WTC11 (cell line): Measurements from ENCODE around the gene IFRD1. TPM values are rescaled to one million over a fixed set of nuclear protein-coding genes. Genes with fewer than 3 reads are reported as not detected.

ENCODE experiments used
- ATAC-seq: fragments of 200-7000 bp; cut with Tn5 transposase; 2 replicates; pipeline ENCODE4 v1.10.0; 2021; ENCODE audit warnings: mild to moderate bottlenecking, moderate library complexity
- CTCF ChIA-PET: fragments of 300-600 bp; sonication (Branson Sonifier 250); formaldehyde crosslinking; loops from one replicate; lab custom pipeline; 2021; ENCODE audit warnings: antibody characterized with exemption; lab: Charles Lee
- POLR2A ChIA-PET: fragments of 350-600 bp; sonication (Branson Sonifier 250); formaldehyde crosslinking; loops from one replicate; lab custom pipeline; 2021; ENCODE audit warnings: antibody characterized with exemption; lab: Charles Lee
- DNase-seq: peaks from one replicate; pipeline ENCODE4 v3.0.0; 2021; ENCODE audit warnings: low spot score
- H3K27ac Mint-ChIP-seq: 2 replicates; pipeline ENCODE4 v1.8.0; 2021; ENCODE audit warnings: mixed read lengths
- H3K27me3 Mint-ChIP-seq: 2 replicates; pipeline ENCODE4 v1.8.0; 2021; ENCODE audit warnings: low read depth, mild to moderate bottlenecking, moderate library complexity, mixed read lengths
- H3K36me3 Mint-ChIP-seq: 2 replicates; pipeline ENCODE4 v1.8.0; 2021; ENCODE audit warnings: mixed read lengths
- H3K4me1 Mint-ChIP-seq: 2 replicates; pipeline ENCODE4 v1.8.0; 2022; ENCODE audit warnings: mixed read lengths
- H3K4me3 Mint-ChIP-seq: 2 replicates; pipeline ENCODE4 v1.8.0; 2021; ENCODE audit warnings: mild to moderate bottlenecking, moderate library complexity, mixed read lengths
- H3K9me3 Mint-ChIP-seq: 2 replicates; pipeline ENCODE4 v1.8.0; 2021; ENCODE audit warnings: mixed read lengths
- EMX1 ChIP-seq: fragments of 250-450 bp; sonication (Bioruptor Pico); IDR thresholded peaks from 2 replicates; pipeline ENCODE4 v1.8.0; 2021; ENCODE audit warnings: mild to moderate bottlenecking
- ESRRA ChIP-seq: sonication (generic); formaldehyde crosslinking; IDR thresholded peaks from 2 replicates; pipeline ENCODE4 v1.8.1; 2022; ENCODE audit warnings: mild to moderate bottlenecking, missing genetic modification reagents, borderline replicate concordance
- FOXK1 ChIP-seq: sonication (generic); formaldehyde crosslinking; IDR thresholded peaks from 2 replicates; pipeline ENCODE4 v1.8.0; 2022; ENCODE audit warnings: mild to moderate bottlenecking, moderate library complexity, missing genetic modification reagents
- NR3C1 ChIP-seq: sonication (generic); formaldehyde crosslinking; conservative IDR thresholded peaks from 2 replicates; pipeline ENCODE4 v1.8.1; 2023; ENCODE audit warnings: low read depth, mild to moderate bottlenecking, missing genetic modification reagents
- SOX15 ChIP-seq: fragments of 250-450 bp; sonication (Bioruptor Pico); IDR thresholded peaks from 2 replicates; pipeline ENCODE4 v1.9.0; 2021; ENCODE audit warnings: mild to moderate bottlenecking
- SP1 ChIP-seq: sonication (generic); formaldehyde crosslinking; conservative IDR thresholded peaks from 2 replicates; pipeline ENCODE4 v1.8.1; 2022; ENCODE audit warnings: missing genetic modification reagents
- TEAD1 ChIP-seq: sonication (generic); formaldehyde crosslinking; IDR thresholded peaks from 2 replicates; pipeline ENCODE4 v1.8.0; 2022; ENCODE audit warnings: mild to moderate bottlenecking, missing genetic modification reagents
- total RNA-seq: library from RNA; stranded (reverse); gene quantifications from 3 replicates; pipeline ENCODE4 v1.2.3, GENCODE V29; 2021
- TF ChIP-seq, protein P1 (sequence below): fragments of 250-450 bp; sonication (Bioruptor Pico); IDR thresholded peaks from 2 replicates; pipeline ENCODE4 v1.8.0; 2021; ENCODE audit warnings: mild to moderate bottlenecking
- TF ChIP-seq, protein P2 (sequence below): sonication (generic); formaldehyde crosslinking; IDR thresholded peaks from 2 replicates; pipeline ENCODE4 v1.8.1; 2023; ENCODE audit warnings: mild to moderate bottlenecking, moderate library complexity, missing genetic modification reagents
- TF ChIP-seq, protein P3 (sequence below): sonication (generic); formaldehyde crosslinking; IDR thresholded peaks from 2 replicates; pipeline ENCODE4 v1.8.1; 2023; ENCODE audit warnings: mild to moderate bottlenecking, missing genetic modification reagents, moderate library complexity
- TF ChIP-seq, protein P4 (sequence below): sonication (generic); formaldehyde crosslinking; IDR thresholded peaks from 2 replicates; pipeline ENCODE4 v1.8.0; 2022; ENCODE audit warnings: missing genetic modification reagents
- TF ChIP-seq, protein P5 (sequence below): sonication (generic); formaldehyde crosslinking; IDR thresholded peaks from 2 replicates; pipeline ENCODE4 v1.8.1; 2022; ENCODE audit warnings: missing genetic modification reagents, borderline replicate concordance

The IFRD1 gene
- total RNA-seq, 1 experiment from 2014 or later = 31.2 TPM

DNA sequence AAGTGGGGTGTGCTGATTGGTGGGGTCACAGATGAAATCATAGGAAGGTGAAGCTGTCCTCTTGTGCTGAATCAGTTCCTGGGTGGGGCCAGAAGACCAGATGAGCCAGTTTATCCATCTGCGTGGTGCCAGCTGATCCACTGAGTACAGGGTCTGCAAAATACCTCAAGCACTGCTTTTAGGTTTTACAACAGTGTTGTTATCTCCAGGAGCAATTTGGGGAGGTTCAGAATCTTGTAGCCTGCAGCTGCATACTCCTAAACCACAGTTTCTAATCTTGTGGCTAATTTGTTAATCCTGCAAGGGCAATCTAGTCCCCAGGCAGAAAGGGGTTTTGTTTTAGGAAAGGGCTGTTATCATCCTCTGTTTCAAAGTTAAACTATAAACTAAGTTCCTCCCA lies 17.0 kb upstream of the IFRD1 start (continued):
- TF ChIP-seq, protein P1, sequence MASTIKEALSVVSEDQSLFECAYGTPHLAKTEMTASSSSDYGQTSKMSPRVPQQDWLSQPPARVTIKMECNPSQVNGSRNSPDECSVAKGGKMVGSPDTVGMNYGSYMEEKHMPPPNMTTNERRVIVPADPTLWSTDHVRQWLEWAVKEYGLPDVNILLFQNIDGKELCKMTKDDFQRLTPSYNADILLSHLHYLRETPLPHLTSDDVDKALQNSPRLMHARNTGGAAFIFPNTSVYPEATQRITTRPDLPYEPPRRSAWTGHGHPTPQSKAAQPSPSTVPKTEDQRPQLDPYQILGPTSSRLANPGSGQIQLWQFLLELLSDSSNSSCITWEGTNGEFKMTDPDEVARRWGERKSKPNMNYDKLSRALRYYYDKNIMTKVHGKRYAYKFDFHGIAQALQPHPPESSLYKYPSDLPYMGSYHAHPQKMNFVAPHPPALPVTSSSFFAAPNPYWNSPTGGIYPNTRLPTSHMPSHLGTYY (CRISPR knock-in tag) = no peak
- TF ChIP-seq SP1 (no peak), SOX15 (CRISPR knock-in tag) (no peak)
- TF ChIP-seq, protein P2, sequence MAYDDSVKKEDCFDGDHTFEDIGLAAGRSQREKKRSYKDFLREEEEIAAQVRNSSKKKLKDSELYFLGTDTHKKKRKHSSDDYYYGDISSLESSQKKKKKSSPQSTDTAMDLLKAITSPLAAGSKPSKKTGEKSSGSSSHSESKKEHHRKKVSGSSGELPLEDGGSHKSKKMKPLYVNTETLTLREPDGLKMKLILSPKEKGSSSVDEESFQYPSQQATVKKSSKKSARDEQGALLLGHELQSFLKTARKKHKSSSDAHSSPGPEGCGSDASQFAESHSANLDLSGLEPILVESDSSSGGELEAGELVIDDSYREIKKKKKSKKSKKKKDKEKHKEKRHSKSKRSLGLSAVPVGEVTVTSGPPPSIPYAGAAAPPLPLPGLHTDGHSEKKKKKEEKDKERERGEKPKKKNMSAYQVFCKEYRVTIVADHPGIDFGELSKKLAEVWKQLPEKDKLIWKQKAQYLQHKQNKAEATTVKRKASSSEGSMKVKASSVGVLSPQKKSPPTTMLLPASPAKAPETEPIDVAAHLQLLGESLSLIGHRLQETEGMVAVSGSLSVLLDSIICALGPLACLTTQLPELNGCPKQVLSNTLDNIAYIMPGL = no peak

DNA sequence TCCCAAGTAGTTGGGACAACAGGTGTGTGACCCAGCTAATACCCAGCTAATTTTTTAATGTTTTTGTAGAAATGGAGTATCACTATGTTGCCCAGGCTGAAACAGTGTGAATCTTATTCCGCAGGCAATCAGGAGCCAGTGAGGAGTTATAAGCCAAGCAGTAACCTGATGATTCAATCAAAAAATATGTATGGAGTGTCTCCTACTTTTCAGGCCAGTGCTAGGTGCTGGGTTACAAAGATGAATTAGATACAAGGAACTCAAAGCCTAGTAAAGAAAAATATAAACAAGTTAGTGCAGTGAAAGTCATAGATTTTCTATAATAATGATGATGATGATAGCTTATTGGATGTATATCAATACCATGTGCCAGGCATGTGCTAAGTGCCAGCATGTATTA lies 13.2 kb upstream of the IFRD1 start:
- ChIA-PET POLR2A (no interaction called here), CTCF (no interaction called here)
- TF ChIP-seq SOX15 (CRISPR knock-in tag) (no peak), FOXK1 (no peak)
- Mint-ChIP-seq H3K9me3 (no peaks in the 10 kb centered on the region), H3K27me3 (no peaks in the 10 kb centered on the region), H3K27ac (no peak overlapping the region), H3K4me1 (no peaks in the 10 kb centered on the region), H3K4me3 (no peak overlapping the region), H3K36me3 (no peaks in the 10 kb centered on the region)
- ATAC-seq (no peak), DNase-seq (no peak)

DNA sequence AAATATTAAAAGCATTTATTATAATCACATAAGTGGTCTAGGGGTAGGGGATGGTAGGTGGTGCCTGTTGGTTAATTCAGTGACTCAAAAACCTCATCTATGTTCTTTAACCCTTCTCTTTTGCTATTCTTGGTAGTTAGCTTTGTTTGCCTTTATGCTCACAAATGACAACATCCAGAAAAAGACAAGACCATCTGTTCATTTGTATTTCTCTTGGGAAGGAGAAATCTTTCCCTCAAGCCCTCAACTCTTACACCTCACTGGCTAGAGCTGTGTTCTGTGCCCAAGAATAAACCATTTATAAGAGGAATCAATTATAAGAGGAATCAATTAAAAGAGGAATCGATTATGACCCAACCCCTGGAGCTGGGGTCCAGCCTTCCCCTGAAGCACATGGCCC lies 10.8 kb upstream of the IFRD1 start:
- TF ChIP-seq ESRRA = no peak
- TF ChIP-seq, protein P3, sequence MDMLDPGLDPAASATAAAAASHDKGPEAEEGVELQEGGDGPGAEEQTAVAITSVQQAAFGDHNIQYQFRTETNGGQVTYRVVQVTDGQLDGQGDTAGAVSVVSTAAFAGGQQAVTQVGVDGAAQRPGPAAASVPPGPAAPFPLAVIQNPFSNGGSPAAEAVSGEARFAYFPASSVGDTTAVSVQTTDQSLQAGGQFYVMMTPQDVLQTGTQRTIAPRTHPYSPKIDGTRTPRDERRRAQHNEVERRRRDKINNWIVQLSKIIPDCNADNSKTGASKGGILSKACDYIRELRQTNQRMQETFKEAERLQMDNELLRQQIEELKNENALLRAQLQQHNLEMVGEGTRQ (CRISPR knock-in tag) = no peak
- TF ChIP-seq, protein P4, sequence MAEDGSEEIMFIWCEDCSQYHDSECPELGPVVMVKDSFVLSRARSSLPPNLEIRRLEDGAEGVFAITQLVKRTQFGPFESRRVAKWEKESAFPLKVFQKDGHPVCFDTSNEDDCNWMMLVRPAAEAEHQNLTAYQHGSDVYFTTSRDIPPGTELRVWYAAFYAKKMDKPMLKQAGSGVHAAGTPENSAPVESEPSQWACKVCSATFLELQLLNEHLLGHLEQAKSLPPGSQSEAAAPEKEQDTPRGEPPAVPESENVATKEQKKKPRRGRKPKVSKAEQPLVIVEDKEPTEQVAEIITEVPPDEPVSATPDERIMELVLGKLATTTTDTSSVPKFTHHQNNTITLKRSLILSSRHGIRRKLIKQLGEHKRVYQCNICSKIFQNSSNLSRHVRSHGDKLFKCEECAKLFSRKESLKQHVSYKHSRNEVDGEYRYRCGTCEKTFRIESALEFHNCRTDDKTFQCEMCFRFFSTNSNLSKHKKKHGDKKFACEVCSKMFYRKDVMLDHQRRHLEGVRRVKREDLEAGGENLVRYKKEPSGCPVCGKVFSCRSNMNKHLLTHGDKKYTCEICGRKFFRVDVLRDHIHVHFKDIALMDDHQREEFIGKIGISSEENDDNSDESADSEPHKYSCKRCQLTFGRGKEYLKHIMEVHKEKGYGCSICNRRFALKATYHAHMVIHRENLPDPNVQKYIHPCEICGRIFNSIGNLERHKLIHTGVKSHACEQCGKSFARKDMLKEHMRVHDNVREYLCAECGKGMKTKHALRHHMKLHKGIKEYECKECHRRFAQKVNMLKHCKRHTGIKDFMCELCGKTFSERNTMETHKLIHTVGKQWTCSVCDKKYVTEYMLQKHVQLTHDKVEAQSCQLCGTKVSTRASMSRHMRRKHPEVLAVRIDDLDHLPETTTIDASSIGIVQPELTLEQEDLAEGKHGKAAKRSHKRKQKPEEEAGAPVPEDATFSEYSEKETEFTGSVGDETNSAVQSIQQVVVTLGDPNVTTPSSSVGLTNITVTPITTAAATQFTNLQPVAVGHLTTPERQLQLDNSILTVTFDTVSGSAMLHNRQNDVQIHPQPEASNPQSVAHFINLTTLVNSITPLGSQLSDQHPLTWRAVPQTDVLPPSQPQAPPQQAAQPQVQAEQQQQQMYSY = no peak
- no peak for TF ChIP-seq NR3C1
- TF ChIP-seq EMX1 (CRISPR knock-in tag) = no peak
- H3K4me1 Mint-ChIP-seq = no peaks in the 10 kb centered on the region
- no peak overlapping the region for H3K4me3 Mint-ChIP-seq
- no peaks in the 10 kb centered on the region for H3K36me3 Mint-ChIP-seq
- H3K27me3 Mint-ChIP-seq = no peaks in the 10 kb centered on the region
- CTCF ChIA-PET = no interaction called here
- no peak for ATAC-seq
- H3K27ac Mint-ChIP-seq = no peak overlapping the region
- no peaks in the 10 kb centered on the region for H3K9me3 Mint-ChIP-seq
- POLR2A ChIA-PET = no interaction called here
- DNase-seq = no peak

DNA sequence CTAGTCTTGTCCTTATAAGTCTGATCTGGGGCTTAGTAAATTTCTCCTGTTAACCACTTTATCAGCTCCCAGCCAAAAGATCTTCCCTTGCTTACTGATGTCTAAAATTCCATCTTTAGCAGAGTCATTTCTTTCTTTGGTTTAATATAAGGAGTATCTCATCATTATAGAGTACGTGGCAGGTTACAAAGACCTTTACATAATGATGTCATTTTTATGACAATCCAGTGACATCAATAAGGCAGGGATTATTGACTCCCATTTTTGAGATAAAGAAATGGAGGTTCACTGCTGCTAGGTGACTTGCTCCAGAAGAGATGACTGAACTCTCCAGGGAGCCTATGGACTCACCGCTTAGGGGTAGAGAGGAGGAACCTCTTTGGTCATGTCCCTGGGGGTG lies 8.1 kb upstream of the IFRD1 start:
- H3K4me3 Mint-ChIP-seq = no peak overlapping the region
- H3K36me3 Mint-ChIP-seq = no peaks in the 10 kb centered on the region
- POLR2A ChIA-PET = no interaction called here
- no peaks in the 10 kb centered on the region for H3K9me3 Mint-ChIP-seq
- CTCF ChIA-PET = no interaction called here
- no peaks in the 10 kb centered on the region for H3K4me1 Mint-ChIP-seq
- ATAC-seq = no peak
- no peak for TF ChIP-seq TEAD1
- TF ChIP-seq, protein P5, sequence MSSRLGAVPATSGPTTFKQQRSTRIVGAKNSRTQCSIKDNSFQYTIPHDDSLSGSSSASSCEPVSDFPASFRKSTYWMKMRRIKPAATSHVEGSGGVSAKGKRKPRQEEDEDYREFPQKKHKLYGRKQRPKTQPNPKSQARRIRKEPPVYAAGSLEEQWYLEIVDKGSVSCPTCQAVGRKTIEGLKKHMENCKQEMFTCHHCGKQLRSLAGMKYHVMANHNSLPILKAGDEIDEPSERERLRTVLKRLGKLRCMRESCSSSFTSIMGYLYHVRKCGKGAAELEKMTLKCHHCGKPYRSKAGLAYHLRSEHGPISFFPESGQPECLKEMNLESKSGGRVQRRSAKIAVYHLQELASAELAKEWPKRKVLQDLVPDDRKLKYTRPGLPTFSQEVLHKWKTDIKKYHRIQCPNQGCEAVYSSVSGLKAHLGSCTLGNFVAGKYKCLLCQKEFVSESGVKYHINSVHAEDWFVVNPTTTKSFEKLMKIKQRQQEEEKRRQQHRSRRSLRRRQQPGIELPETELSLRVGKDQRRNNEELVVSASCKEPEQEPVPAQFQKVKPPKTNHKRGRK (CRISPR knock-in tag) = no peak
- DNase-seq = no peak
- H3K27me3 Mint-ChIP-seq = no peaks in the 10 kb centered on the region
- no peak overlapping the region for H3K27ac Mint-ChIP-seq
